Measurements from ENCODE around the gene CDK15.
"Not testable (repeated sequence)": the region's sequence is repeated elsewhere in the genome, so short reads cannot be mapped to it uniquely, and the experiment has no call there.

The CDK15 gene

GRCh38 chr2:201806442-201807170 is at the start of gene CDK15:
CDK15 (plus strand) TSS chr2:201806537; CDS start chr2:201806665, 128 bp downstream.
- no peak for DNase-seq (ENCODE audit: low spot score)

DNA sequence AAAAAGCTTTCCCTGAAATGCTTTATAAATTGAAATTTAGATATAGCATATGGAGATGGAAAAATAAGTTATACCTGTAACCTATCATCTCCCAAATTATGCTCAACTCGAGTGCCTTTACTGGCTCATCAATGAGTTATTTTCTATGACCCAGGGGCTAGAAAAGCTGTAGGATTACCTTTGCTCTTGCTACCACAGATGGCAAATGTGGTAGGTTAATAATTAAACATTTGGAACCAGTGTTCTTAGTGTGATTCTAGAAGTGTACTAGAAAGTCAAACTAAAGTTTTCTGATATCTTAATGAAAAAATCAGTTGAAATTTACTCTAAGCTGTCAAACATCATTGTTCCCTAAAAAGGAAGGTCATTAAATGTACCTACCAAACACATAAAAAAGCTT is 48.1 kb upstream of the CDK15 start:
- DNase-seq (ENCODE audit: low spot score), result no peak

GRCh38 chr2:201758873-201759272 is 47.5 kb upstream of the CDK15 start:
- no peak for DNase-seq (ENCODE audit: low spot score)

DNA sequence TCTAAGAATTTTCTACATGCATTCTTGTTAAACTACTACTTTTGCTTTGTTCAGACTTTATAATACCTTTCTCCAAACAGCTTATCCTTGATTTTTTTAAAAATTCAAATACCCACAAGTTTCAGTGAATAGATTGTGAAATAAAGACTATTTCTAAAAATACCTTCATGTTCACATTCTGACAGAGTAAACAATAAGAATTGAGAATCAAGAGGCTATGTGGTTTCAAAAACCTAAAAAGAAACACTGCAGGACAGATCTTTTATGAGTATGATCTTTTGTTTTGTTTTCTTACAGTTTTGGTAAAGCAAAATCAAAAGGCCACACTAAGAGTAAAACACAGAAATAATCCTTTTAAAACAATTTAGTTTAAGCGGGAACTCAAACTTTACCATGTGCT is 46.8 kb upstream of the CDK15 start:
- DNase-seq (ENCODE audit: low spot score), result no peak

- DNase-seq (ENCODE audit: low spot score), result no peak
Measured at GRCh38 chr2:201761101-201761500, 45.2 kb upstream of the CDK15 start.

GRCh38 chr2:201764469-201764868 is 41.9 kb upstream of the CDK15 start:
- DNase-seq (ENCODE audit: low spot score), result not testable (repeated sequence)

GRCh38 chr2:201765799-201766198 is 40.5 kb upstream of the CDK15 start:
- no peak for DNase-seq (ENCODE audit: low spot score)

DNA sequence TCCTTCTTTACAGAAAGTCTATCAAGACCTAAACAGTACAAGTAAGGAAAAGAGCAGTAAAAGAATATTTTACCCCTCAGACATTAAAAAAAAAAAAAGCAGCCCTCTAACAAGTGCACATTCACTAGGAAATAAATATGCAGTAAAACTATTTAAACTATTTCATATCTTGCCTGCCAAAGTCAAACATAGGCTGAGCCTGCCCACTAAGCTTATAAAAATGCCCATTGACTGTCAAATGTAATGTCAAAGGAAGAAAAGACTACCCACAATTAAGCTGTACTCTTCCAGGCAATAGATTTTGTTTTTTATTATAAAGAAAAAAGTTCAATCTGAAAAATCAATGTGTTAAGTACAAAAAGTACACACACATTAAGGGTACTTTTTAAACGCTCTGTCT is 37.4 kb upstream of the CDK15 start:
- DNase-seq (ENCODE audit: low spot score), result peak; percentile 34

DNA sequence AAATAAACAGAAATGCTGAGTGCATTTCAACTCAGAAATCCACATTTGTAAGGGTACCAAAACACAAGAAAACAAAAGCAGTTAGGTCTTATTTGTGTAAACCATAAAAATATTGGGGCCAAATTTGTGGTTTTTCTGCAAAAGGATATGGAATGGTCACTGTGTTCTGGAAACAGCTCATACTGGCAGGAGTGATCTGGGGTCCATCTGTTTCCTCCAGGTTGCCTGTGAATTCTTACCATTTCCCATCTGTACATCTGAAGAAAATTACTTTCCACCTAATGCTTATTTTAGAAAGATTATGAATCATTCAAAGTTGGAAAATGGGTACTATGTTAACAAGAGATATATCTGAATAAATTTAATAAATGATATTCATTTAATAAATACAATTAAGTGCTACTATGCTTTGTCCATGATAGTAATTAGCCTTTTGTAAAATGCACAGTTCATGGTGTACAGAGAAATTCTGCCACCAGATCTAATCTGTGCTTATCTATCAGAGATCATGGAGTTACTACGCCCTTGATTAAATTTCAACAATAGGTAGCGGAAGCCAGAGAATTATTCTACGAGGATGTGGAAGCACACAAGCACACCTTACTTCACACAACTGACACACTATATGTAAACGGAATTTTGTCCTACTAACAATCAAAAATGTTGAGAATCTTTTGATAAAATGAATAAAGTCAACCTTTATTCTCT is 36.5 kb upstream of the CDK15 start:
- no peak for DNase-seq (ENCODE audit: low spot score)

GRCh38 chr2:201773990-201774389 is 32.3 kb upstream of the CDK15 start:
- DNase-seq (ENCODE audit: low spot score), result no peak

- DNase-seq (ENCODE audit: low spot score), result no peak
Measured at GRCh38 chr2:201774546-201774945, 31.8 kb upstream of the CDK15 start.

DNA sequence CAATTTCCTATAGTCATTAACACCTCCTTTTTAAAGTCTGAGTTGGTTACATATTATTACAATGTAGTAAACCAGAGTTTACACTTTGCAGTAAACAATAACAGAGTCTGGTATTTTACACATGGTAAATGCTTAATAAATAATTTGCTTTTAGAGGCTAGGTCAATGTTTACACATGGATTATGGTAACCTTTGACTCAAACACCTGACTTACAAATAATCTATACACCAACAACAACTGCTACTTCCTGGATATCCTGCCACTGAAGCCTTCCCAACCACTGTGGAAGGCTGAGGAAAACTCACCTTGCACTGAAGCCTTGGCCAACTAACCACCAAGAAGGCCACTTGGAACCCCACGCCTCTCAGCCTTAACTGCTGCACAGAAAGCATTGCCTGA is 31.0 kb upstream of the CDK15 start:
- no peak for DNase-seq (ENCODE audit: low spot score)

DNA sequence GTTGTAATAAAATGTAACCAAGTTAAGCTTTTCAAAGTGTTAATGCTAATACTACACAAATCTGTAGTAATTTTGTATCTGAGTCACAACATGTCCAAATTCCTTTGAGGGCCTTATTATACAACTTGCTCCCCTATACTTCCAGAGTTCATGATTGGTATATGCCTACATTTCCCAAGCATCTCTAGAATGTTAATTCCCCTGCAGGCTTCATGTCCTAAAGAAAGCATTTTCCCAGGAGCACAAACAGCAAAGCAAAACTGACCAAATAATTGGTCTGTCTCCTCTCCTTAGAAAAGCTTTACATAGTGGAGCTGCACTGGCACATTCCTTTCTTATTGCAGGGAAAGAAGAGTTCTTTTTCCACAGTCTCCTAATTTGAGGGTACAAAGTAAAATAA is 29.3 kb upstream of the CDK15 start:
- no peak for DNase-seq (ENCODE audit: low spot score)

- DNase-seq (ENCODE audit: low spot score), result no peak
Measured at GRCh38 chr2:201777869-201778268, 28.5 kb upstream of the CDK15 start.

GRCh38 chr2:201779901-201780673 is 26.2 kb upstream of the CDK15 start:
- peak; percentile 6 for DNase-seq (ENCODE audit: low spot score)

DNA sequence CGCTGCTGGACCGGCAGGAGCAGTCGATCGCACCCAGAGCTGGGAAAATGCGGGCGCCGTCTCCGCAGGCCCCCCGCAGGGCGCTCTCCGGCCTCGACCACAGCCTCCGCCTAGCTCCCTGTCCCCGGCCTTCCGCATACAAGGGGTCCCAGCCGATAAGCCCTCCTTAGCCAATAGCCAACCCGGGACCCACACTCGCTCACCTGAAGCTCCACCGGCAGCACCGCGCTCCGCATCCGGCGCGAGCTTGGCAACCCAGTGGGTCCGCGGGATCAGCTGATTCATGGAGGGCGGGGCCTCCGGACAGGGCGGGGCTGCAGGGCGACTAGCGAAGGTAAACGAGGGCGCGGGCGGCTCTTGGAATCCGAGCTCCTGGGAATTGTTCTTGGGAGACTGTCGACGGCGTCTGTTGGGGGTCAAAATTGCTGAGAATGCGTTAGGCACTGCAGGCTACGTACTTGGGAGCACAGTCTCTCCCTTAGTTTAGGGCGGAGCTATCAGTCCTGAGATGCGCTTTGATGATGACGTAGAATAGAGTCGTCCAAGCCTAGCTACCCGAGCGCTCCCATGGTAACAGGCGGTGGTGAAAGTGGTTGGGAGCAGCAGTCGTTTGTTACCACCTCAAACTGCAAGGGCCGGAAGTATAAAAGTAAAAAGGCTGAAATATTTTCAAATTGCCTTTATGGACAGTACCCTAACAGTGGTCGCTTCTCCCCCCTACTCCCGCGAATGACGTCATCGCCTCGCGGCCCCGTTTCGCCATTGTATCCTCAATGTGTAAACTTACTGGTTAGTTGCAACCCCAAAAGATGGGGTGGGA is 25.5 kb upstream of the CDK15 start, which contains the start of gene ALS2:
Gene ALS2, minus strand, starts transcription at position 260 of the 820 bp plus-strand sequence. CDS start 12,048 bp downstream, outside the sequence.
- peak; percentile 96 for DNase-seq (ENCODE audit: low spot score)

DNA sequence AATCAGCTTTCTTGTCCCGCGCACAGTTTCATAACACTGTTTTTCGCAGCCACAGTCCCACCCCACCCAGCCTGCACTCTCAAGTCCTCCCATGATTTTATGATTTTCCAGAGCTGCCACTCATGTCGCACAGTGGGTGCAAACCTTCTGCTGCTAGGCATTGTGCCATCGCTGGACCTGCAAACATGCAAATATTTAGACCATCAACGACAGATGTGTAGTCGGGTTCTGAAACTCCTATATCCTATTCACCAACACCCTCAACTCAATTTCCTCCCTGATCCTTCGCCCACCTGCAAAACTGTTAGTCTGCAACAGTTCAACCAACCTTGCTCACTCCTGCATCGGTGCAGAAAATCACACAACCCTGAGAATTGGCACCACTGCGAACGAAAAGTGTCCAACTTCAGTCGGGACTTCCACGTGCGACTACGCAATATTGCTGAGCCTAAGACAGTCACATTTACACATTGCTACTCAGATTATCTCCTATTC is 24.7 kb upstream of the CDK15 start:
- no peak for DNase-seq (ENCODE audit: low spot score)

DNA sequence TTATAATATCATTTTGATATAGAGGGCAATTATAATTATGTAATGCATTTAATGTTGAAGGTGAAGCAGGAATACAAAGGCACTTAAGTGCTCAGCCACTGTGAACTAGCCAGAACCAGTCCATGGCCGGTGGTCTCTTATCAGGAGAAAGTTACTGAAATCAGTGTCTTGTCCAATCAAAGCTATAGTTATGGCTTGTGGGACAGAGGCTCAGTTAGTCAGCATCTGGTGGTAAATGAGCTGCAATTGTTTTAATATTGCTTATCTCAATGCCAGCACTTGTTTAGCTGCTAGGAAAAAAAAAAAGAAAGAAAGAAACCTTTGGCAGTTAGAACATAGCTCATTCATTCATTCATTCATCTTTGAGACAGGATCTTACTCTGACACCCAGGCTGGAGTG is 21.8 kb upstream of the CDK15 start:
- no peak for DNase-seq (ENCODE audit: low spot score)

GRCh38 chr2:201785135-201785534 is 21.2 kb upstream of the CDK15 start:
- DNase-seq (ENCODE audit: low spot score), result no peak

GRCh38 chr2:201786471-201786870 is 19.9 kb upstream of the CDK15 start:
- no peak for DNase-seq (ENCODE audit: low spot score)

GRCh38 chr2:201788371-201788770 is 18.0 kb upstream of the CDK15 start:
- no peak for DNase-seq (ENCODE audit: low spot score)

DNA sequence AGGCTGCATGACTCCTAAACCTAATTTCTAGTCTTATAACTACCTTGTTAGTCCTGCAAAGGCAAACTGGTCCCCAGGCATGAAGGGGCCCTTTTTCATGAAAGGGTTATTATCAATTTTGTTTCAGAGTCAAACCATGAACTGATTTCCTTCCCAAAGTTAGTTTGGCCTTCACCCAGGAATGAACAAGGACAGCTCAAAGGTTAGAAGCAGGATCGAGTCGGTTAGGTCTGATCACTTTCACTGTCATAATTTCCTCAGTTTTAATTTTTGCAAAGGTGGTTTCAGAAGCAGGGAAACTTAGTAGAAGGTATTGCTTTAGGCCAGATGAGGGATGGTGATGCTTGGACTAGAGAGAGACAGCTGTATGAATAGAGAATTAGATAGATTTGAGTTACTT is 16.9 kb upstream of the CDK15 start:
- DNase-seq (ENCODE audit: low spot score), result no peak
